ENCODE results near the gene LPP. TPM values are rescaled to one million over a fixed set of nuclear protein-coding genes. Genes with fewer than 3 reads are reported as not detected.

Gene LPP
- total RNA-seq, 1 experiment from 2014 or later, result 0.04 TPM

DNA sequence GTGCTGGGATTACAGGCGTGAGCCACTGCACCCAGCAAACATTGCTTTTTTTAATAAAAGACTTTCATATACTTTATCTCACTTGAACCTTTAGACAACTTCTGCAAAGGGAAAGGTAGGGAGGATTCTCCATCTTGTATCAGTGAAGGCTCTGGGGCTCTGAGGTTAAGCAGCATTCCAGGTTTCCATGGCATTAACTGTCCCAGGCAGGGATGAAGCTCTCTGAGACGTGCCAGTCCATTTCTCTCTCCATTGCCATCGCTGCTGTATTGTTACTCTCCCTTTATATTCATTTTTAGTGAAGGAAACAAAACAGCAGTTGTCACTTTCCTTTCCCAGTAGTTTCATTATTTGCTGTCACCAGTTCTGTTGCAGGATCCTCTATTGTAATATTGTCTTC, 342.4 kb downstream of the LPP start:
- Histone ChIP-seq H3K4me1 (no peaks in the 10 kb centered on the region), H3K36me3 (no peaks in the 10 kb centered on the region), H3K27ac (no peak overlapping the region), H3K4me3 (no peak overlapping the region), H3K9me3 (replicated peaks) (no peaks in the 10 kb centered on the region), H3K27me3 (no peaks in the 10 kb centered on the region)
- no peak for DNase-seq

GRCh38 chr3:188497021-188497420, 343.1 kb downstream of the LPP start:
- H3K4me3 ChIP-seq, result no peak overlapping the region
- H3K4me1 ChIP-seq, result no peaks in the 10 kb centered on the region
- H3K36me3 ChIP-seq, result no peaks in the 10 kb centered on the region
- H3K9me3 ChIP-seq (replicated peaks), result no peaks in the 10 kb centered on the region
- no peak overlapping the region for H3K27ac ChIP-seq
- H3K27me3 ChIP-seq, result no peaks in the 10 kb centered on the region
- no peak for DNase-seq

GRCh38 chr3:188503647-188504046, 349.7 kb downstream of the LPP start:
- H3K36me3 ChIP-seq, result no peaks in the 10 kb centered on the region
- no peaks in the 10 kb centered on the region for H3K9me3 ChIP-seq (replicated peaks)
- H3K4me3 ChIP-seq, result no peak overlapping the region
- H3K27me3 ChIP-seq, result no peaks in the 10 kb centered on the region
- DNase-seq, result no peak
- no peak overlapping the region for H3K27ac ChIP-seq
- no peaks in the 10 kb centered on the region for H3K4me1 ChIP-seq

- no peak for DNase-seq
- Histone ChIP-seq H3K9me3 (replicated peaks) (no peaks in the 10 kb centered on the region), H3K36me3 (no peaks in the 10 kb centered on the region), H3K4me1 (no peaks in the 10 kb centered on the region), H3K4me3 (no peak overlapping the region), H3K27me3 (no peaks in the 10 kb centered on the region), H3K27ac (no peak overlapping the region)
These were observed 351.2 kb downstream of the LPP start for GRCh38 chr3:188505151-188505550.

DNA sequence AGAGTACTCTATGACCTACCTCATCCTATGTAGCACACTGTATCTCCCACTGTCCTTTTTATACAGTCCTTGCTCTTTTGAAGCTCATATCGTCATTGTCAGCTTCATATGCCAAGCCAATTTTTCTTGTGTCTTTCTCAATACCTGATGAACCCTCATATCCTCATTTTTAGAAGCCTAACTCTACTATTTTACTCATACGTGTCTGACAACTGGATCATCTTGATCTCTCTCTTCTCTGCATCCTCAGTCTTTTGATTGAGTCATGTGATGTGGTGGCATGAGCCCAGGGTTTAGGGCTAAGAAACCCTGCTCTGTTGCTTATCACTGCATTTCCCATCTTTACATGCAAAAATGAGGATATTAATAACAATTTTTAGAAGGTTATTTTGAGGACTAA, 352.0 kb downstream of the LPP start:
- Histone ChIP-seq H3K9me3 (replicated peaks) (no peaks in the 10 kb centered on the region), H3K4me1 (no peaks in the 10 kb centered on the region), H3K27me3 (no peaks in the 10 kb centered on the region)

GRCh38 chr3:188506446-188506845, 352.5 kb downstream of the LPP start:
- no peaks in the 10 kb centered on the region for H3K27me3 ChIP-seq
- no peak for DNase-seq
- H3K27ac ChIP-seq, result no peak overlapping the region
- H3K9me3 ChIP-seq (replicated peaks), result no peaks in the 10 kb centered on the region
- no peaks in the 10 kb centered on the region for H3K36me3 ChIP-seq
- no peak overlapping the region for H3K4me3 ChIP-seq
- no peaks in the 10 kb centered on the region for H3K4me1 ChIP-seq

More for the DNA sequence above, 352.0 kb downstream of the LPP start:
- no peak overlapping the region for H3K4me3 ChIP-seq
- no peaks in the 10 kb centered on the region for H3K36me3 ChIP-seq
- no peak for DNase-seq
- H3K27ac ChIP-seq, result no peak overlapping the region

GRCh38 chr3:188507244-188507720, 353.3 kb downstream of the LPP start:
- H3K36me3 ChIP-seq, result no peaks in the 10 kb centered on the region
- no peaks in the 10 kb centered on the region for H3K4me1 ChIP-seq
- no peaks in the 10 kb centered on the region for H3K9me3 ChIP-seq (replicated peaks)
- no peak overlapping the region for H3K4me3 ChIP-seq
- H3K27me3 ChIP-seq, result no peaks in the 10 kb centered on the region
- DNase-seq, result no peak
- no peak overlapping the region for H3K27ac ChIP-seq

- no peak overlapping the region for H3K27ac ChIP-seq
These were observed 354.5 kb downstream of the LPP start for GRCh38 chr3:188508454-188508853.

DNA sequence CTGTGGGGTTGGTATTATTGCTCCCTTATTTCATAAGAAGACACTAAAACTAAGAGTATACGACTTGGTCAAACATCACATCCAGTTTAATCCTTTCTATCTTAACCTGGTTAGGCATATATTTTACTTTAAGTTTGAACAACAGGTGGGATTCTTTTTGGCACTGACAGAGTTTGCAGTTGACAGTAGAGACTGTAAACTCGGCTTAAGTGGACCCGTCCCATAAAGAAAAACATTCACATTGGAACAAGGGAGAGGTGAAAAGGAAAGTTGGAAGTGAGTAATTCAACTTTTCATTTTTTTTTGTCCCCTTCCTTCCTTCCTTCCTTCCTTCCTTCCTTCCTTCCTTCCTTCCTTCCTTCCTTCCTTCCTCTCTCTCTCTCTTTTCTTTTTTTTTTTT, 355.4 kb downstream of the LPP start:
- H3K9me3 ChIP-seq (replicated peaks), result no peaks in the 10 kb centered on the region
- DNase-seq, result no peak
- no peaks in the 10 kb centered on the region for H3K4me1 ChIP-seq
- no peak overlapping the region for H3K27ac ChIP-seq
- no peaks in the 10 kb centered on the region for H3K36me3 ChIP-seq
- H3K4me3 ChIP-seq, result no peak overlapping the region
- no peaks in the 10 kb centered on the region for H3K27me3 ChIP-seq

More at GRCh38 chr3:188508454-188508853, 354.5 kb downstream of the LPP start:
- no peaks in the 10 kb centered on the region for H3K4me1 ChIP-seq
- no peak for DNase-seq
- no peaks in the 10 kb centered on the region for H3K36me3 ChIP-seq
- no peaks in the 10 kb centered on the region for H3K9me3 ChIP-seq (replicated peaks)
- no peaks in the 10 kb centered on the region for H3K27me3 ChIP-seq
- H3K4me3 ChIP-seq, result no peak overlapping the region

- Histone ChIP-seq H3K36me3 (no peaks in the 10 kb centered on the region), H3K4me1 (no peaks in the 10 kb centered on the region), H3K4me3 (no peak overlapping the region), H3K9me3 (replicated peaks) (no peaks in the 10 kb centered on the region), H3K27me3 (no peaks in the 10 kb centered on the region), H3K27ac (no peak overlapping the region)
- DNase-seq, result no peak
These were observed 356.4 kb downstream of the LPP start for GRCh38 chr3:188510366-188510765.

- H3K27ac ChIP-seq, result no peak overlapping the region
- no peak for DNase-seq
- H3K36me3 ChIP-seq, result no peaks in the 10 kb centered on the region
- H3K4me3 ChIP-seq, result no peak overlapping the region
- H3K9me3 ChIP-seq (replicated peaks), result no peaks in the 10 kb centered on the region
- no peaks in the 10 kb centered on the region for H3K27me3 ChIP-seq
- H3K4me1 ChIP-seq, result no peaks in the 10 kb centered on the region
These were observed 359.8 kb downstream of the LPP start for GRCh38 chr3:188513662-188514328.

DNA sequence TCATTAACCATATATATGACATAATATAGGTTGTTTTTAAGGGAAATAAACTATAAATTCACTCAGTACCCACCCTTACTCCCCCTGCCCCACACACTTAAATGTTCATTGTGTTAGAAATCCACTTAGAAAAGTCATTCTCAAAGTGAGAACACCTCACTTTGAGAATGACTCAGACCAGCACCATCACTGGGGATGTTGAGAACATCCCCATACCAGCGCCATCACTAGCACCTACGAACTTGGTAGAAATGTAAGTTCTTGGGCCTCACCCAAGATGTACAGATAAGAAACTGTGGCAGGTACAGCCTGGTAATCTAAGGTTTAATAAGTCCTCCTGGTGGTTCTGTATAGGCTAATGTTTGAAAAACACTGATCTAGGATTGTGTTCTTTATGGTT, 362.6 kb downstream of the LPP start:
- Histone ChIP-seq H3K27me3 (no peaks in the 10 kb centered on the region), H3K4me3 (no peak overlapping the region), H3K36me3 (no peaks in the 10 kb centered on the region), H3K4me1 (no peaks in the 10 kb centered on the region), H3K9me3 (replicated peaks) (no peaks in the 10 kb centered on the region), H3K27ac (no peak overlapping the region)
- no peak for DNase-seq

- Histone ChIP-seq H3K9me3 (replicated peaks) (no peaks in the 10 kb centered on the region), H3K36me3 (no peaks in the 10 kb centered on the region), H3K4me1 (no peaks in the 10 kb centered on the region), H3K27ac (no peak overlapping the region), H3K4me3 (no peak overlapping the region), H3K27me3 (no peaks in the 10 kb centered on the region)
- DNase-seq, result no peak
These were observed 364.5 kb downstream of the LPP start for GRCh38 chr3:188518416-188518815.

- Histone ChIP-seq H3K36me3 (no peaks in the 10 kb centered on the region), H3K27me3 (no peaks in the 10 kb centered on the region), H3K27ac (no peak overlapping the region), H3K4me3 (no peak overlapping the region), H3K9me3 (replicated peaks) (no peaks in the 10 kb centered on the region), H3K4me1 (no peaks in the 10 kb centered on the region)
- DNase-seq, result no peak
These were observed 365.0 kb downstream of the LPP start for GRCh38 chr3:188518835-188519452.

- Histone ChIP-seq H3K27me3 (no peaks in the 10 kb centered on the region), H3K9me3 (replicated peaks) (no peaks in the 10 kb centered on the region), H3K36me3 (no peaks in the 10 kb centered on the region), H3K4me1 (no peaks in the 10 kb centered on the region), H3K4me3 (no peak overlapping the region), H3K27ac (no peak overlapping the region)
- no peak for DNase-seq
These were observed 366.5 kb downstream of the LPP start for GRCh38 chr3:188520466-188520865.

- Histone ChIP-seq H3K36me3 (no peaks in the 10 kb centered on the region), H3K4me1 (no peaks in the 10 kb centered on the region)
- DNase-seq, result no peak
These were observed 368.2 kb downstream of the LPP start for GRCh38 chr3:188522115-188522514.

More at GRCh38 chr3:188522115-188522514, 368.2 kb downstream of the LPP start:
- Histone ChIP-seq H3K27me3 (no peaks in the 10 kb centered on the region), H3K9me3 (replicated peaks) (no peaks in the 10 kb centered on the region), H3K4me3 (no peak overlapping the region), H3K27ac (no peak overlapping the region)

Data from SJCRH30 (cell line).